Measurements from ENCODE around the gene ITGB4. TPM values are rescaled to one million over a fixed set of nuclear protein-coding genes. Genes with fewer than 3 reads are reported as not detected.
A peak's percentile ranks its signal among the peaks of the same experiment; 100 is the strongest.

Gene ITGB4
- total and polyA plus RNA-seq, 2 of the 13 experiments (the other 11 are each of a cell fraction or from before 2014, with no cell fraction given), result 6.9 to 14.5 TPM

DNA sequence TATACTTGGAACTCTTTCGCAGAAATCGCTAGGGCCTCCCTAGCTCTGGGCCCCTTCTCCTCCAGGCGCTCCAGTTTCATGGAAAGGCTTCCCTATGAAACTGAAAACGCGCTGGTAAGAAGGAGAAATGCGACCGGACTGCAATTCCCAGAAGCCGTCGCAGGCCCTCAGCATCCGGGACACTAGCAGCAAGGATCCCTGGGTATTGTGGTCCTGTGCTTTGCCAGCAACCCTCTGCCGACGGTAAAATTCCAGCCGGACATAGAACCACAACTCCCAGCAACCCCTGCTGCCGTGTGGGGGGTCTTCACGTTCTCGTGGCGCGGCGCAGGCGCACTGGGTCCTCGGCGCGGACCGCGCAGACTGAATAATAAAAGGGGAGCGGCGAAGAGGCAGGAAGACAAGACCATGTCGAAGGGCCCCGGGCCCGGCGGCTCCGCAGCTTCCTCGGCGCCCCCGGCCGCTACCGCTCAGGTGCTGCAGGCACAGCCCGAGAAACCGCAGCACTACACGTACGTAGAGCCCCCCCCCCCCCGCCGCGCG, 63.3 kb downstream of the ITGB4 start, which contains the start of gene UNK (continued):
- TF ChIP-seq, protein P1, sequence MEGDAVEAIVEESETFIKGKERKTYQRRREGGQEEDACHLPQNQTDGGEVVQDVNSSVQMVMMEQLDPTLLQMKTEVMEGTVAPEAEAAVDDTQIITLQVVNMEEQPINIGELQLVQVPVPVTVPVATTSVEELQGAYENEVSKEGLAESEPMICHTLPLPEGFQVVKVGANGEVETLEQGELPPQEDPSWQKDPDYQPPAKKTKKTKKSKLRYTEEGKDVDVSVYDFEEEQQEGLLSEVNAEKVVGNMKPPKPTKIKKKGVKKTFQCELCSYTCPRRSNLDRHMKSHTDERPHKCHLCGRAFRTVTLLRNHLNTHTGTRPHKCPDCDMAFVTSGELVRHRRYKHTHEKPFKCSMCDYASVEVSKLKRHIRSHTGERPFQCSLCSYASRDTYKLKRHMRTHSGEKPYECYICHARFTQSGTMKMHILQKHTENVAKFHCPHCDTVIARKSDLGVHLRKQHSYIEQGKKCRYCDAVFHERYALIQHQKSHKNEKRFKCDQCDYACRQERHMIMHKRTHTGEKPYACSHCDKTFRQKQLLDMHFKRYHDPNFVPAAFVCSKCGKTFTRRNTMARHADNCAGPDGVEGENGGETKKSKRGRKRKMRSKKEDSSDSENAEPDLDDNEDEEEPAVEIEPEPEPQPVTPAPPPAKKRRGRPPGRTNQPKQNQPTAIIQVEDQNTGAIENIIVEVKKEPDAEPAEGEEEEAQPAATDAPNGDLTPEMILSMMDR (CRISPR knock-in tag; IDR thresholded peaks at IDR 0.05), result 0 out of 2 replicates have a peak, but pooled peaks have one; percentile 11
- TF ChIP-seq ZNF816 (CRISPR knock-in tag; IDR thresholded peaks at IDR 0.05; ENCODE audit: borderline replicate concordance) (peak; percentile 80), ZNF34 (CRISPR knock-in tag; IDR thresholded peaks at IDR 0.05; ENCODE audit: borderline replicate concordance) (no peak; the same call in 1 of the 2 replicates), PLRG1 (conservative IDR thresholded peaks at IDR 0.05) (no peak), HOXA5 (CRISPR knock-in tag; IDR thresholded peaks at IDR 0.05) (0 out of 2 replicates have a peak, but pooled peaks have one; percentile 2), ZBTB20 (CRISPR knock-in tag; IDR thresholded peaks at IDR 0.05; ENCODE audit: borderline replicate concordance, low read depth) (no peak), SNAI1 (CRISPR knock-in tag; IDR thresholded peaks at IDR 0.05; ENCODE audit: borderline replicate concordance) (peak; percentile 81; the same call in 1 of the 2 replicates), ZNF260 (CRISPR knock-in tag; IDR thresholded peaks at IDR 0.05; ENCODE audit: borderline replicate concordance, low read depth) (no peak), ARNT (IDR thresholded peaks at IDR 0.05) (no peak), ZSCAN22 (CRISPR knock-in tag; IDR thresholded peaks at IDR 0.05) (no peak), YY1 (IDR thresholded peaks at IDR 0.05; ENCODE audit: insufficient read depth, insufficient replicate concordance, low read depth, low read length) (peak; percentile 44), ZNF746 (CRISPR knock-in tag; IDR thresholded peaks at IDR 0.05) (no peak; the same call in 1 of the 2 replicates), RARG (CRISPR knock-in tag; IDR thresholded peaks at IDR 0.05; ENCODE audit: low read depth) (peak; percentile 19; the same call in 1 of the 2 replicates), HOXA9 (CRISPR knock-in tag; IDR thresholded peaks at IDR 0.05; ENCODE audit: borderline replicate concordance) (no peak), ZNF7 (CRISPR knock-in tag; IDR thresholded peaks at IDR 0.05) (no peak), JUND (CRISPR knock-in tag; IDR thresholded peaks at IDR 0.05) (no peak), ZNF343 (CRISPR knock-in tag; IDR thresholded peaks at IDR 0.05) (0 out of 2 replicates have a peak, but pooled peaks have one; percentile 7), ZMAT3 (CRISPR knock-in tag; conservative IDR thresholded peaks at IDR 0.05) (no peak), CEBPB (IDR thresholded peaks at IDR 0.05; ENCODE audit: borderline replicate concordance, low read depth, low read length) (no peak)
- TF ChIP-seq, protein P2, sequence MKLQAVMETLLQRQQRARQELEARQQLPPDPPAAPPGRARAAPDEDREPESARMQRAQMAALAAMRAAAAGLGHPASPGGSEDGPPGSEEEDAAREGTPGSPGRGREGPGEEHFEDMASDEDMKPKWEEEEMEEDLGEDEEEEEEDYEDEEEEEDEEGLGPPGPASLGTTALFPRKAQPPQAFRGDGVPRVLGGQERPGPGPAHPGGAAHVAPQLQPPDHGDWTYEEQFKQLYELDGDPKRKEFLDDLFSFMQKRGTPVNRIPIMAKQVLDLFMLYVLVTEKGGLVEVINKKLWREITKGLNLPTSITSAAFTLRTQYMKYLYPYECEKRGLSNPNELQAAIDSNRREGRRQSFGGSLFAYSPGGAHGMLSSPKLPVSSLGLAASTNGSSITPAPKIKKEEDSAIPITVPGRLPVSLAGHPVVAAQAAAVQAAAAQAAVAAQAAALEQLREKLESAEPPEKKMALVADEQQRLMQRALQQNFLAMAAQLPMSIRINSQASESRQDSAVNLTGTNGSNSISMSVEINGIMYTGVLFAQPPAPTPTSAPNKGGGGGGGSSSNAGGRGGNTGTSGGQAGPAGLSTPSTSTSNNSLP (IDR thresholded peaks at IDR 0.05; ENCODE audit: low read depth, low read length), result no peak
- TF ChIP-seq, protein P3, sequence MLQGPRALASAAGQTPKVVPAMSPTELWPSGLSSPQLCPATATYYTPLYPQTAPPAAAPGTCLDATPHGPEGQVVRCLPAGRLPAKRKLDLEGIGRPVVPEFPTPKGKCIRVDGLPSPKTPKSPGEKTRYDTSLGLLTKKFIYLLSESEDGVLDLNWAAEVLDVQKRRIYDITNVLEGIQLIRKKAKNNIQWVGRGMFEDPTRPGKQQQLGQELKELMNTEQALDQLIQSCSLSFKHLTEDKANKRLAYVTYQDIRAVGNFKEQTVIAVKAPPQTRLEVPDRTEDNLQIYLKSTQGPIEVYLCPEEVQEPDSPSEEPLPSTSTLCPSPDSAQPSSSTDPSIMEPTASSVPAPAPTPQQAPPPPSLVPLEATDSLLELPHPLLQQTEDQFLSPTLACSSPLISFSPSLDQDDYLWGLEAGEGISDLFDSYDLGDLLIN (CRISPR knock-in tag; IDR thresholded peaks at IDR 0.05; ENCODE audit: borderline replicate concordance), result peak; percentile 87
- TF ChIP-seq, protein P4, sequence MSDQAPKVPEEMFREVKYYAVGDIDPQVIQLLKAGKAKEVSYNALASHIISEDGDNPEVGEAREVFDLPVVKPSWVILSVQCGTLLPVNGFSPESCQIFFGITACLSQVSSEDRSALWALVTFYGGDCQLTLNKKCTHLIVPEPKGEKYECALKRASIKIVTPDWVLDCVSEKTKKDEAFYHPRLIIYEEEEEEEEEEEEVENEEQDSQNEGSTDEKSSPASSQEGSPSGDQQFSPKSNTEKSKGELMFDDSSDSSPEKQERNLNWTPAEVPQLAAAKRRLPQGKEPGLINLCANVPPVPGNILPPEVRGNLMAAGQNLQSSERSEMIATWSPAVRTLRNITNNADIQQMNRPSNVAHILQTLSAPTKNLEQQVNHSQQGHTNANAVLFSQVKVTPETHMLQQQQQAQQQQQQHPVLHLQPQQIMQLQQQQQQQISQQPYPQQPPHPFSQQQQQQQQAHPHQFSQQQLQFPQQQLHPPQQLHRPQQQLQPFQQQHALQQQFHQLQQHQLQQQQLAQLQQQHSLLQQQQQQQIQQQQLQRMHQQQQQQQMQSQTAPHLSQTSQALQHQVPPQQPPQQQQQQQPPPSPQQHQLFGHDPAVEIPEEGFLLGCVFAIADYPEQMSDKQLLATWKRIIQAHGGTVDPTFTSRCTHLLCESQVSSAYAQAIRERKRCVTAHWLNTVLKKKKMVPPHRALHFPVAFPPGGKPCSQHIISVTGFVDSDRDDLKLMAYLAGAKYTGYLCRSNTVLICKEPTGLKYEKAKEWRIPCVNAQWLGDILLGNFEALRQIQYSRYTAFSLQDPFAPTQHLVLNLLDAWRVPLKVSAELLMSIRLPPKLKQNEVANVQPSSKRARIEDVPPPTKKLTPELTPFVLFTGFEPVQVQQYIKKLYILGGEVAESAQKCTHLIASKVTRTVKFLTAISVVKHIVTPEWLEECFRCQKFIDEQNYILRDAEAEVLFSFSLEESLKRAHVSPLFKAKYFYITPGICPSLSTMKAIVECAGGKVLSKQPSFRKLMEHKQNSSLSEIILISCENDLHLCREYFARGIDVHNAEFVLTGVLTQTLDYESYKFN (CRISPR knock-in tag; conservative IDR thresholded peaks at IDR 0.05), result no peak; the same call in 1 of the 2 replicates
